HepG2 (cell line): Measurements from ENCODE around the gene MAN1B1. TPM values are rescaled to one million over a fixed set of nuclear protein-coding genes. Genes with fewer than 3 reads are reported as not detected.

Experiments
- CAMTA2 ChIP-seq: sonication (generic); formaldehyde crosslinking; IDR thresholded peaks from 2 replicates; pipeline ENCODE4 v1.4.0; 2020; ENCODE audit warnings: mild to moderate bottlenecking, missing genetic modification reagents, borderline replicate concordance
- CBFB ChIP-seq: sonication (generic); formaldehyde crosslinking; IDR thresholded peaks from 2 replicates; pipeline ENCODE4 v1.4.0; 2020; ENCODE audit warnings: missing genetic modification reagents
- HOMEZ ChIP-seq: IDR thresholded peaks from 2 replicates; pipeline ENCODE4 v1.6.1; 2016; ENCODE audit warnings: low read depth
- HOXA5 ChIP-seq: sonication (generic); formaldehyde crosslinking; IDR thresholded peaks from 2 replicates; pipeline ENCODE4 v1.4.0; 2020; ENCODE audit warnings: missing genetic modification reagents
- IRF2 ChIP-seq: IDR thresholded peaks from 2 replicates; pipeline ENCODE4 v1.6.1; 2018; ENCODE audit warnings: missing genetic modification reagents, missing compliant biosample characterization
- JUNB ChIP-seq: sonication (generic); formaldehyde crosslinking; IDR thresholded peaks from 2 replicates; pipeline ENCODE4 v1.8.0; 2022; ENCODE audit warnings: missing genetic modification reagents, mild to moderate bottlenecking, borderline replicate concordance
- PITX1 ChIP-seq: sonication (generic); formaldehyde crosslinking; IDR thresholded peaks from 2 replicates; pipeline ENCODE4 v1.5.1; 2020; ENCODE audit warnings: mild to moderate bottlenecking, missing genetic modification reagents
- RAD51 ChIP-seq: fragments of 450-650 bp; IDR thresholded peaks from 2 replicates; pipeline ENCODE4 v1.6.1; 2016; ENCODE audit warnings: borderline replicate concordance
- REPIN1 ChIP-seq: sonication (generic); formaldehyde crosslinking; IDR thresholded peaks from 2 replicates; pipeline ENCODE4 v1.8.0; 2022; ENCODE audit warnings: missing genetic modification reagents, low read depth, mild to moderate bottlenecking, borderline replicate concordance
- RFX3 ChIP-seq: IDR thresholded peaks from 2 replicates; pipeline ENCODE4 v1.6.1; 2016; ENCODE audit warnings: missing biosample characterization, missing genetic modification reagents
- RORA ChIP-seq: sonication (generic); formaldehyde crosslinking; IDR thresholded peaks from 2 replicates; pipeline ENCODE4 v1.5.0; 2020; ENCODE audit warnings: mild to moderate bottlenecking, missing genetic modification reagents, moderate library complexity
- SP4 ChIP-seq: sonication (generic); formaldehyde crosslinking; IDR thresholded peaks from 2 replicates; pipeline ENCODE4 v1.8.1; 2023; ENCODE audit warnings: mild to moderate bottlenecking, missing genetic modification reagents
- SYNCRIP ChIP-seq: fragments of 200-400 bp; formaldehyde crosslinking; IDR thresholded peaks from 2 replicates; pipeline ENCODE4 v1.6.1; 2018; ENCODE audit warnings: mild to moderate bottlenecking, low read depth, low read length; ENCODE audit not compliant: insufficient read depth
- TFDP2 ChIP-seq: sonication (generic); formaldehyde crosslinking; IDR thresholded peaks from 2 replicates; pipeline ENCODE4 v1.4.0; 2020; ENCODE audit warnings: missing genetic modification reagents
- TRIM24 ChIP-seq: sonication (generic); formaldehyde crosslinking; IDR thresholded peaks from 2 replicates; pipeline ENCODE4 v1.8.0; 2022; ENCODE audit warnings: mild to moderate bottlenecking, missing genetic modification reagents
- UBTF ChIP-seq: sonication (generic); formaldehyde crosslinking; IDR thresholded peaks from 2 replicates; pipeline ENCODE4 v1.4.0; 2020; ENCODE audit warnings: mild to moderate bottlenecking, missing genetic modification reagents
- ZNF136 ChIP-seq: sonication (generic); formaldehyde crosslinking; IDR thresholded peaks from 2 replicates; pipeline ENCODE4 v1.8.1; 2022; ENCODE audit warnings: low read depth, mild to moderate bottlenecking, moderate library complexity, missing genetic modification reagents
- ZNF143 ChIP-seq: sonication (generic); formaldehyde crosslinking; IDR thresholded peaks from 2 replicates; pipeline ENCODE4 v1.4.0; 2020; ENCODE audit warnings: missing genetic modification reagents
- ZNF230 ChIP-seq: sonication (generic); formaldehyde crosslinking; IDR thresholded peaks from 2 replicates; pipeline ENCODE4 v1.4.0; 2020; ENCODE audit warnings: mild to moderate bottlenecking, missing genetic modification reagents
- ZNF235 ChIP-seq: sonication (generic); formaldehyde crosslinking; IDR thresholded peaks from 2 replicates; pipeline ENCODE4 v1.8.1; 2023; ENCODE audit warnings: mild to moderate bottlenecking, missing genetic modification reagents, borderline replicate concordance
- ZNF253 ChIP-seq: sonication (generic); formaldehyde crosslinking; IDR thresholded peaks from 2 replicates; pipeline ENCODE4 v1.8.0; 2022; ENCODE audit warnings: mild to moderate bottlenecking, missing genetic modification reagents, borderline replicate concordance
- ZNF614 ChIP-seq: IDR thresholded peaks from 2 replicates; pipeline ENCODE4 v1.6.1; 2018; ENCODE audit warnings: missing biosample characterization, missing genetic modification reagents, inconsistent platforms, borderline replicate concordance
- ZNF670 ChIP-seq: sonication (generic); formaldehyde crosslinking; IDR thresholded peaks from 2 replicates; pipeline ENCODE4 v1.8.0; 2022; ENCODE audit warnings: mild to moderate bottlenecking, missing genetic modification reagents, borderline replicate concordance
- ZNF776 ChIP-seq: sonication (generic); formaldehyde crosslinking; IDR thresholded peaks from 2 replicates; pipeline ENCODE4 v1.4.0; 2020; ENCODE audit warnings: mild to moderate bottlenecking, missing genetic modification reagents
- ZNF83 ChIP-seq: sonication (generic); formaldehyde crosslinking; IDR thresholded peaks from 2 replicates; pipeline ENCODE4 v1.4.0; 2020; ENCODE audit warnings: missing genetic modification reagents, mild to moderate bottlenecking, borderline replicate concordance
- polyA plus RNA-seq, 8 experiments: library from polyadenylated mRNA; depleted of rRNA in 3 of 8; stranded (reverse) in 7 of 8; unstranded in 1 of 8; fragments of >200 nt; fragmentation: Illumina TruSeq in 4 of 8; extraction: Trizol in 4 of 8; gene quantifications; 2 replicates each; pipeline versions ENCODE4 v1.2.1 to v1.2.3, GENCODE V29; 2011 to 2016; ENCODE audit warnings: low read depth in 4 of 8, missing spikeins in 1 of 8, mixed read lengths in 1 of 8; ENCODE audit not compliant: insufficient read depth in 1 of 8
- total RNA-seq, 5 experiments: library from RNA; depleted of rRNA; stranded (reverse); fragments of >200 nt; fragmentation: Illumina TruSeq; extraction: Trizol; gene quantifications; 2 replicates each; pipeline ENCODE4 v1.2.3, GENCODE V29; 2016; ENCODE audit warnings: low read depth in 1 of 5

Gene MAN1B1
- total and polyA plus RNA-seq, 2 of the 13 experiments (the other 11 are each of a cell fraction or from before 2014, with no cell fraction given), result 48.9 to 59.5 TPM

DNA sequence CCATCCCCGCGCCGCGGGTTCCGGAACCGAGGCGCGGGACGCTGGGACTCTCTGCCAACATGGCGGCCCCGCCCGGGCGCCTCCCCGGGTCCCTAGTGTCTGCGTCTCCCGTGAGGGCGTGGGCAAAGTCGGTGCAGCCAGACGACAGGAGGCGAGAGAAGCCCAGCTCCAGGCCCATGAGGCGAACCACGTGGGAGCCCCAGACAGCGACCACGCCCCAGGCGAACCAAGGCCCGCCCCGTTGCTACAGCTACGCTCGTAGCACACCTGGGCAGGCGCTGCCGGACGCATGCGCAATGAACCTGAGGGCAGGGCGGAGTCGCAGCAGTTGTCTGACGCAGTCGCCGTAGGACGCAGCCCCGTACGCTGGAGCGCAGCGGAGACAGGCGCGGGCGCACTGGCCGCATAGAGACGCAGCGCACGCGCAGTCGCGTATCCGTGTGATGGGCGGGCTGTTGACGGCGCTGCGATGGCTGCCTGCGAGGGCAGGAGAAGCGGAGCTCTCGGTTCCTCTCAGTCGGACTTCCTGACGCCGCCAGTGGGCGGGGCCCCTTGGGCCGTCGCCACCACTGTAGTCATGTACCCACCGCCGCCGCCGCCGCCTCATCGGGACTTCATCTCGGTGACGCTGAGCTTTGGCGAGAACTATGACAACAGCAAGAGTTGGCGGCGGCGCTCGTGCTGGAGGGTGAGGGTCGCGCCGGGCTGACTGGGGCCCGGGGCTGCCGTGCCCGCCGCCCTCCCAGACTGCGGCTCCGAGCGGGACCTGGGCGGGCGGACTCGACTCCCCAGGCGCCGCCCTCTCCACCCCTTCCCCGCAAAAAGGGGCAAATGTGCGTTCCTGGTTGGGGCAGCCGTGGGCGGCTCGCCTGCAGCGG lies at the start of gene MAN1B1 (continued):
- TF ChIP-seq ZNF143 (CRISPR knock-in tag), result 0 out of 2 replicates have a peak, but pooled peaks have one; percentile 28
- peak; percentile 80 for TF ChIP-seq RFX3 (CRISPR knock-in tag)
- no peak for TF ChIP-seq HOMEZ (CRISPR knock-in tag)
- 0 out of 2 replicates have a peak, but pooled peaks have one; percentile 68 for TF ChIP-seq ZNF136
- no peak; the same call in 1 of the 2 replicates for TF ChIP-seq PITX1 (CRISPR knock-in tag)
- TF ChIP-seq JUNB (CRISPR knock-in tag), result no peak
- TF ChIP-seq CAMTA2 (CRISPR knock-in tag), result no peak
- TF ChIP-seq IRF2, result 0 out of 2 replicates have a peak, but pooled peaks have one; percentile 41
- peak; percentile 8; the same call in 1 of the 2 replicates for TF ChIP-seq CBFB (CRISPR knock-in tag)
- peak; percentile 77 for TF ChIP-seq TFDP2 (CRISPR knock-in tag)
- no peak for TF ChIP-seq ZNF253 (CRISPR knock-in tag)
- no peak for TF ChIP-seq RORA (CRISPR knock-in tag)
- TF ChIP-seq SYNCRIP, result no peak
- peak; percentile 42; the same call in 1 of the 2 replicates for TF ChIP-seq ZNF776
- TF ChIP-seq ZNF230 (CRISPR knock-in tag), result 0 out of 2 replicates have a peak, but pooled peaks have one; percentile 14
- TF ChIP-seq REPIN1 (CRISPR knock-in tag), result peak; percentile 34; the same call in 1 of the 2 replicates
- peak; percentile 51; the same call in 1 of the 2 replicates for TF ChIP-seq ZNF614 (CRISPR knock-in tag)
- peak; percentile 85 for TF ChIP-seq SP4 (CRISPR knock-in tag)
- TF ChIP-seq ZNF235 (CRISPR knock-in tag), result peak; percentile 66; the same call in 1 of the 2 replicates
- peak; percentile 86 for TF ChIP-seq UBTF (CRISPR knock-in tag)
- no peak for TF ChIP-seq TRIM24 (CRISPR knock-in tag)
- no peak; the same call in 1 of the 2 replicates for TF ChIP-seq ZNF670 (CRISPR knock-in tag)
- TF ChIP-seq ZNF83 (CRISPR knock-in tag), result no peak
- peak; percentile 64; the same call in 1 of the 2 replicates for TF ChIP-seq HOXA5 (CRISPR knock-in tag)
- TF ChIP-seq RAD51, result peak; percentile 57; the same call in 1 of the 2 replicates
